HG03521 (cell line): ENCODE results near the gene TMSB10.
"Not testable (repeated sequence)": the region's sequence is repeated elsewhere in the genome, so short reads cannot be mapped to it uniquely, and the experiment has no call there.

Experiments
- ATAC-seq: cut with Tn5 transposase; IDR thresholded peaks from one replicate; pipeline ENCODE4 v1.9.1; 2021; ENCODE audit warnings: mild to moderate bottlenecking, moderate library complexity; ENCODE audit not compliant: unreplicated experiment

Gene TMSB10

GRCh38 chr2:84905181-84906107 lies at the start of gene TMSB10:
Gene TMSB10, plus strand, starts transcription at chr2:84905656.
- ATAC-seq: peak; percentile 76

GRCh38 chr2:84855731-84856130 lies 49.7 kb upstream of the TMSB10 start:
- no peak for ATAC-seq

GRCh38 chr2:84856787-84857186 lies 48.7 kb upstream of the TMSB10 start:
- peak; percentile 83 for ATAC-seq

- no peak for ATAC-seq
These were observed 47.9 kb upstream of the TMSB10 start for GRCh38 chr2:84857566-84857965.

GRCh38 chr2:84858123-84858522 lies 47.3 kb upstream of the TMSB10 start:
- no peak for ATAC-seq

GRCh38 chr2:84858937-84859336 lies 46.5 kb upstream of the TMSB10 start:
- no peak for ATAC-seq

- no peak for ATAC-seq
These were observed 43.9 kb upstream of the TMSB10 start for GRCh38 chr2:84861539-84861938.

- ATAC-seq: no peak
These were observed 43.5 kb upstream of the TMSB10 start for GRCh38 chr2:84862006-84862405.

GRCh38 chr2:84865181-84865783 lies 40.2 kb upstream of the TMSB10 start:
- ATAC-seq: peak; percentile 54

- ATAC-seq: no peak
These were observed 39.3 kb upstream of the TMSB10 start for GRCh38 chr2:84866122-84866521.

- ATAC-seq: not testable (repeated sequence)
These were observed 37.1 kb upstream of the TMSB10 start for GRCh38 chr2:84868327-84868726.

- no peak for ATAC-seq
These were observed 35.1 kb upstream of the TMSB10 start for GRCh38 chr2:84870306-84870705.

GRCh38 chr2:84872691-84873090 lies 32.8 kb upstream of the TMSB10 start:
- not testable (repeated sequence) for ATAC-seq

- no peak for ATAC-seq
These were observed 32.1 kb upstream of the TMSB10 start for GRCh38 chr2:84873350-84873749.

- no peak for ATAC-seq
These were observed 30.9 kb upstream of the TMSB10 start for GRCh38 chr2:84874381-84875212.

- no peak for ATAC-seq
These were observed 30.3 kb upstream of the TMSB10 start for GRCh38 chr2:84875213-84875560.

- ATAC-seq: not testable (repeated sequence)
These were observed 29.8 kb upstream of the TMSB10 start for GRCh38 chr2:84875619-84876018.

GRCh38 chr2:84876369-84876768 lies 29.1 kb upstream of the TMSB10 start:
- ATAC-seq: no peak

GRCh38 chr2:84878459-84878858 lies 27.0 kb upstream of the TMSB10 start:
- no peak for ATAC-seq

GRCh38 chr2:84878896-84879583 lies 26.4 kb upstream of the TMSB10 start:
- ATAC-seq: no peak
